ENCODE measurements around the gene CMIP. TPM values are rescaled to one million over a fixed set of nuclear protein-coding genes. Genes with fewer than 3 reads are reported as not detected.

Gene CMIP
- total RNA-seq, 1 donor from 2014 or later, result 27.7 TPM

GRCh38 chr16:81539009-81539758 lies 94.6 kb downstream of the CMIP start:
- Histone ChIP-seq H3K36me3 (ENCODE audit: control insufficient read depth, insufficient read depth, low read length) (no peaks in the 10 kb centered on the region), H3K4me3 (ENCODE audit: low read depth, low read length) (no peak overlapping the region), H3K27me3 (ENCODE audit: control insufficient read depth, insufficient read depth, low read length) (no peaks in the 10 kb centered on the region)
- no peak for TF ChIP-seq CTCF (IDR thresholded peaks at IDR 0.05; ENCODE audit: insufficient read depth, low read length, poor library complexity, severe bottlenecking)
- DNase-seq (ENCODE audit: low read depth), result no peak

- no peak for TF ChIP-seq CTCF (IDR thresholded peaks at IDR 0.05; ENCODE audit: insufficient read depth, low read length, poor library complexity, severe bottlenecking)
- no peak overlapping the region for H3K4me3 ChIP-seq (ENCODE audit: low read depth, low read length)
- no peaks in the 10 kb centered on the region for H3K27me3 ChIP-seq (ENCODE audit: control insufficient read depth, insufficient read depth, low read length)
- no peak for DNase-seq (ENCODE audit: low read depth)
- no peaks in the 10 kb centered on the region for H3K36me3 ChIP-seq (ENCODE audit: control insufficient read depth, insufficient read depth, low read length)
Observed at GRCh38 chr16:81539759-81540472, 95.3 kb downstream of the CMIP start.

GRCh38 chr16:81541314-81541713 lies 96.7 kb downstream of the CMIP start:
- Histone ChIP-seq H3K4me3 (ENCODE audit: low read depth, low read length) (no peak overlapping the region), H3K36me3 (ENCODE audit: control insufficient read depth, insufficient read depth, low read length) (no peaks in the 10 kb centered on the region), H3K27me3 (ENCODE audit: control insufficient read depth, insufficient read depth, low read length) (no peaks in the 10 kb centered on the region)
- DNase-seq (ENCODE audit: low read depth), result no peak
- TF ChIP-seq CTCF (IDR thresholded peaks at IDR 0.05; ENCODE audit: insufficient read depth, low read length, poor library complexity, severe bottlenecking), result no peak

GRCh38 chr16:81542609-81543570 lies 98.3 kb downstream of the CMIP start:
- no peak for DNase-seq (ENCODE audit: low read depth)
- TF ChIP-seq CTCF (IDR thresholded peaks at IDR 0.05; ENCODE audit: insufficient read depth, low read length, poor library complexity, severe bottlenecking), result no peak
- Histone ChIP-seq H3K27me3 (ENCODE audit: control insufficient read depth, insufficient read depth, low read length) (no peaks in the 10 kb centered on the region), H3K36me3 (ENCODE audit: control insufficient read depth, insufficient read depth, low read length) (no peaks in the 10 kb centered on the region), H3K4me3 (ENCODE audit: low read depth, low read length) (no peak overlapping the region)

GRCh38 chr16:81543571-81543970 lies 99.0 kb downstream of the CMIP start:
- no peaks in the 10 kb centered on the region for H3K27me3 ChIP-seq (ENCODE audit: control insufficient read depth, insufficient read depth, low read length)

More at GRCh38 chr16:81543571-81543970, 99.0 kb downstream of the CMIP start:
- no peak for TF ChIP-seq CTCF (IDR thresholded peaks at IDR 0.05; ENCODE audit: insufficient read depth, low read length, poor library complexity, severe bottlenecking)
- no peak overlapping the region for H3K4me3 ChIP-seq (ENCODE audit: low read depth, low read length)
- no peak for DNase-seq (ENCODE audit: low read depth)
- no peaks in the 10 kb centered on the region for H3K36me3 ChIP-seq (ENCODE audit: control insufficient read depth, insufficient read depth, low read length)
